SJCRH30 (cell line): Measurements from ENCODE around the gene EPB41L3. TPM values are rescaled to one million over a fixed set of nuclear protein-coding genes. Genes with fewer than 3 reads are reported as not detected.

Experiments used
- DNase-seq, 2 experiments: peaks; one replicate each; pipeline ENCODE4 v3.0.0-alpha.2; 2015 to 2020
- H3K27ac ChIP-seq: fragments of 250-450 bp; sonication (Bioruptor Pico); 2 replicates; pipeline ENCODE4 v1.5.1; 2020; ENCODE audit warnings: mild to moderate bottlenecking, moderate library complexity
- H3K27me3 ChIP-seq: fragments of 250-450 bp; sonication (Bioruptor Pico); 2 replicates; pipeline ENCODE4 v1.5.1; 2020; ENCODE audit warnings: mild to moderate bottlenecking, moderate library complexity
- H3K36me3 ChIP-seq: fragments of 250-450 bp; sonication (Bioruptor Pico); 2 replicates; pipeline ENCODE4 v1.5.1; 2020; ENCODE audit warnings: mild to moderate bottlenecking, moderate library complexity
- H3K4me1 ChIP-seq: fragments of 250-450 bp; sonication (Bioruptor Pico); 2 replicates; pipeline ENCODE4 v1.5.1; 2020; ENCODE audit warnings: mild to moderate bottlenecking, moderate library complexity
- H3K4me3 ChIP-seq: fragments of 250-450 bp; sonication (Bioruptor Pico); 2 replicates; pipeline ENCODE4 v1.5.1; 2020; ENCODE audit warnings: mild to moderate bottlenecking, moderate library complexity
- H3K9me3 ChIP-seq: fragments of 250-450 bp; sonication (Bioruptor Pico); replicated peaks from 2 replicates; pipeline ENCODE4 v1.5.1; 2020; ENCODE audit warnings: mild to moderate bottlenecking, moderate library complexity
- total RNA-seq: library from RNA; depleted of rRNA; stranded (reverse); fragments of >200 nt; shearing (Covaris generic); gene quantifications from 2 replicates; pipeline ENCODE4 v1.2.3, GENCODE V29; 2014

Gene EPB41L3
- total RNA-seq, 1 experiment from 2014 or later, result not detected

- Histone ChIP-seq H3K4me3 (no peak overlapping the region), H3K4me1 (no peaks in the 10 kb centered on the region), H3K27ac (no peak overlapping the region), H3K36me3 (no peaks in the 10 kb centered on the region), H3K9me3 (no peaks in the 10 kb centered on the region), H3K27me3 (no peaks in the 10 kb centered on the region)
- no peak for DNase-seq
Observed at GRCh38 chr18:5543036-5543680, 639 bp downstream of the EPB41L3 start.

- Histone ChIP-seq H3K4me3 (no peak overlapping the region), H3K27me3 (no peaks in the 10 kb centered on the region)
- DNase-seq, result no peak
Observed at GRCh38 chr18:5542515-5543035, 1.2 kb downstream of the EPB41L3 start.

GRCh38 chr18:5541644-5542043, 2.2 kb downstream of the EPB41L3 start:
- no peaks in the 10 kb centered on the region for H3K9me3 ChIP-seq
- no peak overlapping the region for H3K27ac ChIP-seq
- H3K27me3 ChIP-seq, result no peaks in the 10 kb centered on the region
- DNase-seq, result no peak
- H3K36me3 ChIP-seq, result no peaks in the 10 kb centered on the region
- no peak overlapping the region for H3K4me3 ChIP-seq
- no peaks in the 10 kb centered on the region for H3K4me1 ChIP-seq

More at GRCh38 chr18:5542515-5543035, 1.2 kb downstream of the EPB41L3 start:
- no peaks in the 10 kb centered on the region for H3K9me3 ChIP-seq
- H3K36me3 ChIP-seq, result no peaks in the 10 kb centered on the region
- H3K27ac ChIP-seq, result no peak overlapping the region
- H3K4me1 ChIP-seq, result no peaks in the 10 kb centered on the region

- no peak for DNase-seq
- Histone ChIP-seq H3K36me3 (no peaks in the 10 kb centered on the region), H3K27me3 (no peaks in the 10 kb centered on the region)
Observed at GRCh38 chr18:5539391-5539790, 4.4 kb downstream of the EPB41L3 start.

GRCh38 chr18:5538544-5538943, 5.3 kb downstream of the EPB41L3 start:
- no peaks in the 10 kb centered on the region for H3K4me1 ChIP-seq
- H3K27me3 ChIP-seq, result no peaks in the 10 kb centered on the region
- H3K9me3 ChIP-seq, result no peaks in the 10 kb centered on the region
- H3K27ac ChIP-seq, result no peak overlapping the region
- no peaks in the 10 kb centered on the region for H3K36me3 ChIP-seq
- DNase-seq, result no peak
- no peak overlapping the region for H3K4me3 ChIP-seq

More at GRCh38 chr18:5539391-5539790, 4.4 kb downstream of the EPB41L3 start:
- H3K4me1 ChIP-seq, result no peaks in the 10 kb centered on the region
- H3K9me3 ChIP-seq, result no peaks in the 10 kb centered on the region
- no peak overlapping the region for H3K4me3 ChIP-seq
- no peak overlapping the region for H3K27ac ChIP-seq

- Histone ChIP-seq H3K9me3 (no peaks in the 10 kb centered on the region), H3K4me1 (no peaks in the 10 kb centered on the region), H3K27me3 (no peaks in the 10 kb centered on the region), H3K4me3 (no peak overlapping the region), H3K36me3 (no peaks in the 10 kb centered on the region), H3K27ac (no peak overlapping the region)
- no peak for DNase-seq
Observed at GRCh38 chr18:5537860-5538259, 5.9 kb downstream of the EPB41L3 start.

- Histone ChIP-seq H3K4me1 (no peaks in the 10 kb centered on the region), H3K36me3 (no peaks in the 10 kb centered on the region), H3K9me3 (no peaks in the 10 kb centered on the region), H3K4me3 (no peak overlapping the region), H3K27ac (no peak overlapping the region), H3K27me3 (no peaks in the 10 kb centered on the region)
- DNase-seq, result no peak
Observed at GRCh38 chr18:5534845-5535244, 9.0 kb downstream of the EPB41L3 start.

- Histone ChIP-seq H3K4me3 (no peak overlapping the region), H3K27ac (no peak overlapping the region), H3K4me1 (no peaks in the 10 kb centered on the region), H3K9me3 (no peaks in the 10 kb centered on the region), H3K27me3 (no peaks in the 10 kb centered on the region), H3K36me3 (no peaks in the 10 kb centered on the region)
- no peak for DNase-seq
Observed at GRCh38 chr18:5532066-5532465, 11.7 kb downstream of the EPB41L3 start.

GRCh38 chr18:5530629-5531178, 13.1 kb downstream of the EPB41L3 start:
- Histone ChIP-seq H3K27me3 (no peaks in the 10 kb centered on the region), H3K9me3 (no peaks in the 10 kb centered on the region), H3K27ac (no peak overlapping the region), H3K4me1 (no peaks in the 10 kb centered on the region), H3K4me3 (no peak overlapping the region), H3K36me3 (no peaks in the 10 kb centered on the region)
- DNase-seq, result no peak

- Histone ChIP-seq H3K4me3 (no peak overlapping the region), H3K27ac (no peak overlapping the region), H3K36me3 (no peaks in the 10 kb centered on the region), H3K27me3 (no peaks in the 10 kb centered on the region), H3K4me1 (no peaks in the 10 kb centered on the region), H3K9me3 (no peaks in the 10 kb centered on the region)
- DNase-seq, result no peak
Observed at GRCh38 chr18:5529471-5529870, 14.3 kb downstream of the EPB41L3 start.

GRCh38 chr18:5527603-5528002, 16.2 kb downstream of the EPB41L3 start:
- no peak for DNase-seq
- Histone ChIP-seq H3K4me3 (no peak overlapping the region), H3K27ac (no peak overlapping the region), H3K4me1 (no peaks in the 10 kb centered on the region), H3K9me3 (no peaks in the 10 kb centered on the region), H3K36me3 (no peaks in the 10 kb centered on the region), H3K27me3 (no peaks in the 10 kb centered on the region)

GRCh38 chr18:5524660-5525059, 19.1 kb downstream of the EPB41L3 start:
- Histone ChIP-seq H3K27ac (no peak overlapping the region), H3K9me3 (no peaks in the 10 kb centered on the region), H3K4me3 (no peak overlapping the region), H3K36me3 (no peaks in the 10 kb centered on the region), H3K27me3 (no peaks in the 10 kb centered on the region), H3K4me1 (no peaks in the 10 kb centered on the region)
- no peak for DNase-seq

- no peaks in the 10 kb centered on the region for H3K9me3 ChIP-seq
- DNase-seq, result no peak
Observed at GRCh38 chr18:5521000-5521399, 22.8 kb downstream of the EPB41L3 start.

GRCh38 chr18:5520464-5520863, 23.3 kb downstream of the EPB41L3 start:
- Histone ChIP-seq H3K27ac (no peak overlapping the region), H3K27me3 (no peaks in the 10 kb centered on the region), H3K36me3 (no peaks in the 10 kb centered on the region), H3K4me3 (no peak overlapping the region), H3K4me1 (peaks cover 2% of the 10 kb centered on the region), H3K9me3 (no peaks in the 10 kb centered on the region)
- DNase-seq, result no peak

More at GRCh38 chr18:5521000-5521399, 22.8 kb downstream of the EPB41L3 start:
- H3K36me3 ChIP-seq, result no peaks in the 10 kb centered on the region
- no peaks in the 10 kb centered on the region for H3K27me3 ChIP-seq
- no peak overlapping the region for H3K4me3 ChIP-seq
- H3K4me1 ChIP-seq, result no peaks in the 10 kb centered on the region
- no peak overlapping the region for H3K27ac ChIP-seq

GRCh38 chr18:5519448-5520298, 24.1 kb downstream of the EPB41L3 start:
- Histone ChIP-seq H3K27me3 (no peaks in the 10 kb centered on the region), H3K4me3 (no peak overlapping the region), H3K9me3 (no peaks in the 10 kb centered on the region), H3K4me1 (peaks cover 8% of the 10 kb centered on the region), H3K27ac (no peak overlapping the region), H3K36me3 (no peaks in the 10 kb centered on the region)
- DNase-seq, result no peak
